ENCODE data around the gene EDEM1. TPM values are rescaled to one million over a fixed set of nuclear protein-coding genes. Genes with fewer than 3 reads are reported as not detected.
A peak's percentile ranks its signal among the peaks of the same experiment; 100 is the strongest.
"Not testable (repeated sequence)": the region's sequence is repeated elsewhere in the genome, so short reads cannot be mapped to it uniquely, and the experiment has no call there.

The EDEM1 gene
- total RNA-seq, 1 donor from 2014 or later = 7.4 TPM

GRCh38 chr3:5168110-5168509 lies 19.4 kb upstream of the EDEM1 start:
- ATAC-seq (ENCODE audit: poor library complexity) = no peak
- no peak for DNase-seq
- intact Hi-C loops (cut with DNase I) = no loop called here

- DNase-seq (no peak), ATAC-seq (ENCODE audit: poor library complexity) (no peak)
- intact Hi-C loops (cut with DNase I) = no loop called here
Observed at GRCh38 chr3:5169807-5170206, 17.7 kb upstream of the EDEM1 start.

GRCh38 chr3:5170975-5171374 lies 16.5 kb upstream of the EDEM1 start:
- DNase-seq = no peak
- no peak for ATAC-seq (ENCODE audit: poor library complexity)
- intact Hi-C loops (cut with DNase I) = no loop called here

GRCh38 chr3:5172018-5172417 lies 15.5 kb upstream of the EDEM1 start:
- no peak for ATAC-seq (ENCODE audit: poor library complexity)
- intact Hi-C loops (cut with DNase I) = no loop called here

DNA sequence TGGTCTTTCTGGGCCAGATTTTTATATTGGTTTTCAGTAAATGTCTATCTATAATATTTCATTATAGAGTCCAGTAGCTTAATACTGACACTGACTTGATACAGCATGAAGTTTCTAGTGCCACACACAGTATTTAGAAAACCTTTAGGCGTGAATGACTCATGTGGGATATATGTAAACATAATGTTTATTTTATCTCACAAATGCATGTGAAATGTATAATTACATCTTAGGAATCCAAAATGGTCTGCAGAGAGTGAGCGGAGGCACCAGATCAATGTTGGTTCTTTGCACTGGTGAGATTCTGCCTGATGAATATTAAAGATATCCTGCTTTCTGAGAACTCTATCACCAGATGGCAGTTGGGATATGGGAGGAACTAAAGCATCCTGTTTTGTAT lies 8.5 kb upstream of the EDEM1 start:
- ATAC-seq (ENCODE audit: poor library complexity); intact Hi-C loops (cut with DNase I); DNase-seq: not testable (repeated sequence)

More at GRCh38 chr3:5172018-5172417, 15.5 kb upstream of the EDEM1 start:
- no peak for DNase-seq

DNA sequence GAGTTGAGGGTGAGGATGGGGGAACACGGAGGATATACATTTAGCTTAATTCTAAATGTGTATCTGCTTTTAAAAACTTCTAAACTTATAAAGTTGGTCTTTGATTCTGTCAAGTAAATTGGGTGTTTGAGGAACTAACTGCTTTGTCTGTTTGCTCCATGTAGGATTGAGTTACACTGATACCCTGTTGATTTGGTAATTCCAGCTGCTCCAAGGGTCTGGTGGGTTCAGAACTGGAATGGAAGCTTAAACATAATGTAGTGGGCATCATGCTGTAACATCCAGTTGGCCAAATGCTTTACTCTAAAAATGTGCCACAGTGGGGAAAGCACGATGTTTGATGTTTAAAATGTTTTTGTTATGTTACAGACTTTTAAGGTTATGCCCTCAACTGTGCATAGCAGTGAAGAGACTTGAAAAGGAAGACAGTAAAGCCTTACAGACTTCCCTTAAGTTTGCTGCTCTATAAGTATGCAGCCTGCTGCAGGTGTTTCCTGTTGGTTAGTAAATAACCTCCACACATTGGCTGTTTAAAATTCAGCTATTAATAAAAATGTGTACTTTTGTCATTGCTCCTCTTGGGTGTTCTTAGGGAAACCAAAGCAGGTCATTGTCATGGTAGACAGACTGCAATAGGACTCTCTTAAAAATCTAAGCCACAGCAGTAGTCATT lies 5.9 kb upstream of the EDEM1 start:
- intact Hi-C loops (cut with DNase I) = no loop called here
- no peak for DNase-seq
- no peak for ATAC-seq (ENCODE audit: poor library complexity)

GRCh38 chr3:5183714-5184113 lies 3.8 kb upstream of the EDEM1 start:
- not testable (repeated sequence) for DNase-seq; ATAC-seq (ENCODE audit: poor library complexity)
- intact Hi-C loops (cut with DNase I) = loop anchor here (2.0 kb wide), 1 partner anchor 31 kb away; no protein-coding TSS in a partner anchor

DNA sequence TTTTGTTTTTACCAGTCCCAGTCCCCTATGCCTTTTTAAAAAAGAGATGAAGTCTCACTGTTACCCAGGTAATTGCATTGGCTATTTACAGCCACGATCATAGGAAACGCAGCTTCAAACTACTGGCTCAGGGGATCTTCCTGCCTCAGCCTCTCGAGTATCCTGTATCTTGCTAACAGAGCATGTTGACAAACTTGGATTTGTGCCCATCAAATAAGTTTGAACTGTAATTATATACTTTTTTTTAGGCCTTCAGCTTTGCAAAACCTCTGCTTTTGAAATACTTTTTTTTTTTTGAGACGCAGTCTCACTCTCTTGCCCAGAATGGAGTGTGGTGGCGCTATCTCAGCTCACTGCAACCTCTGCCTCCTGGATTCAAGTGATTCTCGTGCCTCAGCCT lies 3.0 kb upstream of the EDEM1 start:
- intact Hi-C loops (cut with DNase I) = loop anchor here (2.0 kb wide), 1 partner anchor 32 kb away; no protein-coding TSS in a partner anchor

DNA sequence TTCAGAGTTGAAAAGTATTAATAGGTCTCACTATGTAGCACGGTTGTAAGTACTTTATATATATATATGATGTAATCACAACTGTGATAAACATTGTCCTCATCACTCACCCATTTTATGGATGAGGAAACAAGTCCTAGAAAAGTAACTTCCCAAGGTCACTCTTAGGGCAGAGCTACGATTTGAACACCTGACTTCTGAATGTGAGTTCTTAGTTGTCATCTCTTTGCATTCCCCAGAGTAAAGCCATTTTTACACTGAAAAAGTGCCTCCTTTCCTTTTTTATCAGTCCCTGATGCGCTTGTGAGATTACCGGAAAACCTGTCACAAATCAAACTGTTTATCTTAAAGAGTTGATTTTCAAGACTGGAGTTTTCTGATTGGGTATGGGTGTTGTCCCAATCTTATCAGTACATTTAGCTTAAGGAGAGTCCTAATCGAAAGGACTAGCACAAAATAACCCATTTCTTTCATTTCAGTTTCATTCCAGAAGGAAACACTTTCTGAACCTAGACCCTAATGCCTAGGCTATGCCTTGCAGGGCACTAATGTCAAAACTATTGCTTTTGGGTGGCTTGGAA lies 2.3 kb upstream of the EDEM1 start:
- ATAC-seq (ENCODE audit: poor library complexity) (no peak), DNase-seq (no peak)
- intact Hi-C loops (cut with DNase I) = loop anchor here (2.0 to 5.0 kb wide), 2 partner anchors 32 to 63 kb away; partner anchors contain the start of gene ARL8B

More for the DNA sequence above, 3.0 kb upstream of the EDEM1 start:
- ATAC-seq (ENCODE audit: poor library complexity) (no peak), DNase-seq (no peak)

- intact Hi-C loops (cut with DNase I) = loop anchor here (5.0 kb wide), 1 partner anchor 64 kb away; the partner anchor contains the start of gene ARL8B
- DNase-seq (no peak), ATAC-seq (ENCODE audit: poor library complexity) (no peak)
Observed at GRCh38 chr3:5186089-5186857, 1.2 kb upstream of the EDEM1 start.

GRCh38 chr3:5186858-5187155 lies 700 bp upstream of the EDEM1 start:
- intact Hi-C loops (cut with DNase I) = loop anchor here (5.0 kb wide), 1 partner anchor 65 kb away; the partner anchor contains the start of gene ARL8B
- ATAC-seq (ENCODE audit: poor library complexity) = no peak
- DNase-seq = no peak

GRCh38 chr3:5187920-5188418 lies 462 bp downstream of the EDEM1 start:
- intact Hi-C loops (cut with DNase I) = loop anchor here (5.0 kb wide), 1 partner anchor 66 kb away; the partner anchor contains the start of gene ARL8B
- peak; percentile 56 for ATAC-seq (ENCODE audit: poor library complexity)
- DNase-seq = peak; percentile 73

- DNase-seq (no peak), ATAC-seq (ENCODE audit: poor library complexity) (no peak)
- intact Hi-C loops (cut with DNase I) = loop anchor here (5.0 kb wide), 1 partner anchor 66 kb away; the partner anchor contains the start of gene ARL8B
Observed at GRCh38 chr3:5188419-5189221, 1.1 kb downstream of the EDEM1 start.

DNA sequence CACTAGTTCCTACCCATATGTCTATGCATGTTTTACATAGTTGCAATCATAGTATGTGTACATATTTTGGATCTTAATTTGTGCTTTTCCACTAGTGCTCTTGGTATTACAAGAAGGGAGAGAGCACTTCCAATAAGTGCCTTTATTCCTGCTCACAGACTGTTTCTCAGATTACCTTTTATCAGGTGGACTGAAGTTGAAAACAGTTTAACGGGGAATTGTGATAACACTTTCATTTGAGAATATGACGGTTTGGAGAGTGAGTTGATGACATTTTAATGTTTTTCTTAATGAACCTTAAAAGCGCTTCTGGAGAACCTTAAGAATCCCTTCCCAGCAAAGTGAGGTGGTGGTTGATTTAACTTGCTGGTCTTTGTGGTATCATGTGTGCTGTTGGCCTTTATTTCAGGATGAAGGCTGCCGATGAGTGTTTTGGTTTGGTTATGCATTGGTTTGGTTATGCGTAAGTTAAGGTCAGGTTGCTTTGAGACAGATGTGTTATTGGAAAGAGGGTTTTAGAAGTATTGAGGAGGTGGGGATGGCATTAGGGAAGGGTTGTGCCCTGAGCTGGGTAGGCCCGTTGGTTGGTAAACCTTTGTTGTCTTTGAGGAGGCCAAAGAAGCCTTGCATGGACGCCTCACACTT lies 2.8 kb downstream of the EDEM1 start:
- DNase-seq (no peak), ATAC-seq (ENCODE audit: poor library complexity) (no peak)
- intact Hi-C loops (cut with DNase I) = no loop called here

GRCh38 chr3:5191555-5192304 lies 4.2 kb downstream of the EDEM1 start:
- DNase-seq (no peak), ATAC-seq (ENCODE audit: poor library complexity) (no peak)
- intact Hi-C loops (cut with DNase I) = no loop called here

DNA sequence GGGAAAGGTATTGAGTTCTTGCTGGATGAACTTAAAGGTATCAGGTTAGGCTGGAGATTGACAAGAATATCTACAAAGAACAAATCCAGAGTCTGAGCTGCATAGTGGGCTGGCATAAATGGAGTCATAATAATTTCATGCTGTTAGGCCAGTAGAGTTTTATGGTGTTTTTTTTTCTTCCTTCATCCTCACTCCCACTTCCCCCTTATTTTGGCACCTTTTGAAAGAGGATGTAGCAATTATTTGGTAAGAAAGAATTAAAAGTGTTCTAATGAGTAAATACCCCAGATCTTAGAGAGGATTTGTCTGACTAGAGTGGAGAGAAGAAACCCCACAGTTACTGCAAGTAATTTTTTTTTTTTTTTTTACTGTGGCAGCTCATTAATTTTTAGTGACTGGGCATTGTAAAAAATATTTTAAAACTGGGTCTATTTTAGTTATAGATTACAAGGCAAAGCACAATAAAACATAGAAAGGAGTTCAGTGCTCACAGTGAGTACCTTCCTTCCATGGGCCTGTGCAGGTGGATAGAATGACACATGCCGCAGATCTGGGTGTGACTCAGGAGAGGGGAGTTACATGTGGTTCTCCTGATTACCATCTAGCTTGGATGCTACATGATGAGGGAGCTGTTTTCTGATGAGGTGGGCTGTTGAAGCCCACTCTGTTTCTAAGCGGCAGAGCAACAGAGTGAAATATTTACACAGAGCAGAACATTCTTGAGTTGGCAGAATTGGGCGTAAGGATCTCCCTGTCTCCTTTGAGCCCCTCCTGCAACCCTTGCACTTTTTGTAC lies 5.3 kb downstream of the EDEM1 start:
- ATAC-seq (ENCODE audit: poor library complexity) (no peak), DNase-seq (no peak)
- intact Hi-C loops (cut with DNase I) = no loop called here

DNA sequence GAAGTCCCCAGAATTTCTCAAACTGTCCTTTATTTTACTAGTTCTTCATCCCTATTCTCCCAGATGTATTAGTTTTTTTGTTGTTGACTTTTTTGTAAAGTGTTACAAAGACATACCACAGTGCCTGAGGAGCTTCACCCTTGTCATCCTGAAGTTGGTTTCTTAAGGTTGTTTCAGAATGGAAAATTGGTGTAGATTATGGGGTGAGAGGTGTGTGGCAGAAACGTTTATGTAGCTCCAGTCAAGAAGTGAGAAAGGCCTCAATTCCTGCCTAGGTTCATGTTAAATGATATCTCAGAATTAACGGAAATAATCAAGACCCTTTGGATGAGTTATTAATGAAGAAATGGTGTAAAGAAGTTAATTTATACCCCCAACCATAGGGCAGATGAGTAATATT lies 6.8 kb downstream of the EDEM1 start:
- DNase-seq (no peak), ATAC-seq (ENCODE audit: poor library complexity) (no peak)
- intact Hi-C loops (cut with DNase I) = no loop called here
